NCI-H128 (cell line): ENCODE measurements around the gene USP11.
A peak's percentile ranks its signal among the peaks of the same experiment; 100 is the strongest.

Experiments
- DNase-seq: peaks from one replicate; lab custom pipeline; 2025; ENCODE audit not compliant: unreplicated experiment; lab: John Stamatoyannopoulos, UW

The USP11 gene

GRCh38 chrX:47232803-47233332 lies at the start of gene USP11:
Gene USP11 (plus strand): TSS chrX:47233009. CDS start chrX:47233044, 35 bp downstream.
- DNase-seq: peak; percentile 34

- DNase-seq: no peak
Measured at GRCh38 chrX:47184486-47184885, 48.3 kb upstream of the USP11 start.

- DNase-seq: no peak
Measured at GRCh38 chrX:47185241-47185640, 47.6 kb upstream of the USP11 start.

- DNase-seq: no peak
Measured at GRCh38 chrX:47186096-47186740, 46.6 kb upstream of the USP11 start.

- DNase-seq: no peak
Measured at GRCh38 chrX:47187106-47187677, 45.6 kb upstream of the USP11 start.

- DNase-seq: no peak
Measured at GRCh38 chrX:47189906-47190305, 42.9 kb upstream of the USP11 start.

- peak; percentile 76 for DNase-seq
Measured at GRCh38 chrX:47190445-47191269, 42.2 kb upstream of the USP11 start.

- peak; percentile 13 for DNase-seq
Measured at GRCh38 chrX:47191331-47191730, 41.5 kb upstream of the USP11 start.

GRCh38 chrX:47191806-47192401 lies 40.9 kb upstream of the USP11 start:
- DNase-seq: no peak

- DNase-seq: peak; percentile 97
Measured at GRCh38 chrX:47193475-47194193, 39.2 kb upstream of the USP11 start, which contains the start of gene UBA1. Gene UBA1 (plus strand): TSS chrX:47193829. CDS start chrX:47198803, 4,974 bp downstream.

- no peak for DNase-seq
Measured at GRCh38 chrX:47194194-47194787, 38.5 kb upstream of the USP11 start.

GRCh38 chrX:47196098-47196497 lies 36.7 kb upstream of the USP11 start:
- no peak for DNase-seq

- DNase-seq: no peak
Measured at GRCh38 chrX:47197526-47197925, 35.3 kb upstream of the USP11 start.

GRCh38 chrX:47198026-47198686 lies 34.7 kb upstream of the USP11 start:
- no peak for DNase-seq

GRCh38 chrX:47198687-47199080 lies 34.1 kb upstream of the USP11 start:
- DNase-seq: no peak

- DNase-seq: no peak
Measured at GRCh38 chrX:47199286-47199685, 33.5 kb upstream of the USP11 start.

GRCh38 chrX:47200385-47201150 lies 32.2 kb upstream of the USP11 start:
- DNase-seq: no peak

GRCh38 chrX:47201345-47201944 lies 31.4 kb upstream of the USP11 start:
- no peak for DNase-seq

- DNase-seq: no peak
Measured at GRCh38 chrX:47202316-47202715, 30.5 kb upstream of the USP11 start.
